ENCODE data around the gene GUCY1A2.

The GUCY1A2 gene

GRCh38 chr11:107042748-107043147 lies 24.5 kb upstream of the GUCY1A2 start:
- no peak for TF ChIP-seq CTCF (IDR thresholded peaks at IDR 0.05; ENCODE audit: low read depth, low read length, missing control alignments)
- in situ Hi-C loops (cut with HindIII; ENCODE audit: low sequenced_read_pairs), result no loop called here
- H3K4me3 ChIP-seq (ENCODE audit: low read depth, low read length), result no peak overlapping the region
- DNase-seq (ENCODE audit: low read depth), result no peak

GRCh38 chr11:107041088-107041444 lies 22.8 kb upstream of the GUCY1A2 start:
- in situ Hi-C loops (cut with HindIII; ENCODE audit: low sequenced_read_pairs), result no loop called here
- peak; percentile 89 for DNase-seq (ENCODE audit: low read depth)
- TF ChIP-seq CTCF (IDR thresholded peaks at IDR 0.05; ENCODE audit: low read depth, low read length, missing control alignments), result no peak
- H3K4me3 ChIP-seq (ENCODE audit: low read depth, low read length), result no peak overlapping the region

GRCh38 chr11:107040433-107041087 lies 22.3 kb upstream of the GUCY1A2 start:
- in situ Hi-C loops (cut with HindIII; ENCODE audit: low sequenced_read_pairs), result no loop called here
- no peak for DNase-seq (ENCODE audit: low read depth)
- no peak for TF ChIP-seq CTCF (IDR thresholded peaks at IDR 0.05; ENCODE audit: low read depth, low read length, missing control alignments)

GRCh38 chr11:107025673-107026072 lies 7.4 kb upstream of the GUCY1A2 start:
- in situ Hi-C loops (cut with HindIII; ENCODE audit: low sequenced_read_pairs), result no loop called here
- no peak for TF ChIP-seq CTCF (IDR thresholded peaks at IDR 0.05; ENCODE audit: low read depth, low read length, missing control alignments)
- DNase-seq (ENCODE audit: low read depth), result no peak
- no peak overlapping the region for H3K4me3 ChIP-seq (ENCODE audit: low read depth, low read length)

More at GRCh38 chr11:107040433-107041087, 22.3 kb upstream of the GUCY1A2 start:
- no peak overlapping the region for H3K4me3 ChIP-seq (ENCODE audit: low read depth, low read length)

GRCh38 chr11:107020594-107020993 lies 2.3 kb upstream of the GUCY1A2 start:
- no peak for DNase-seq (ENCODE audit: low read depth)
- in situ Hi-C loops (cut with HindIII; ENCODE audit: low sequenced_read_pairs), result no loop called here
- no peak overlapping the region for H3K4me3 ChIP-seq (ENCODE audit: low read depth, low read length)
- TF ChIP-seq CTCF (IDR thresholded peaks at IDR 0.05; ENCODE audit: low read depth, low read length, missing control alignments), result no peak

- TF ChIP-seq CTCF (IDR thresholded peaks at IDR 0.05; ENCODE audit: low read depth, low read length, missing control alignments), result no peak
- in situ Hi-C loops (cut with HindIII; ENCODE audit: low sequenced_read_pairs), result no loop called here
- peak overlapping the region; percentile 48 for H3K4me3 ChIP-seq (ENCODE audit: low read depth, low read length)
- peak; percentile 66 for DNase-seq (ENCODE audit: low read depth)
Measured at GRCh38 chr11:107018902-107019493, 722 bp upstream of the GUCY1A2 start.

Data from astrocyte of the cerebellum (primary cell).